ENCODE results near the gene B4GAT1. TPM values are rescaled to one million over a fixed set of nuclear protein-coding genes. Genes with fewer than 3 reads are reported as not detected.

Gene B4GAT1
- total and polyA plus RNA-seq, 2 of the 13 experiments (the other 11 are each of a cell fraction or from before 2014, with no cell fraction given): 40.4 to 109 TPM

DNA sequence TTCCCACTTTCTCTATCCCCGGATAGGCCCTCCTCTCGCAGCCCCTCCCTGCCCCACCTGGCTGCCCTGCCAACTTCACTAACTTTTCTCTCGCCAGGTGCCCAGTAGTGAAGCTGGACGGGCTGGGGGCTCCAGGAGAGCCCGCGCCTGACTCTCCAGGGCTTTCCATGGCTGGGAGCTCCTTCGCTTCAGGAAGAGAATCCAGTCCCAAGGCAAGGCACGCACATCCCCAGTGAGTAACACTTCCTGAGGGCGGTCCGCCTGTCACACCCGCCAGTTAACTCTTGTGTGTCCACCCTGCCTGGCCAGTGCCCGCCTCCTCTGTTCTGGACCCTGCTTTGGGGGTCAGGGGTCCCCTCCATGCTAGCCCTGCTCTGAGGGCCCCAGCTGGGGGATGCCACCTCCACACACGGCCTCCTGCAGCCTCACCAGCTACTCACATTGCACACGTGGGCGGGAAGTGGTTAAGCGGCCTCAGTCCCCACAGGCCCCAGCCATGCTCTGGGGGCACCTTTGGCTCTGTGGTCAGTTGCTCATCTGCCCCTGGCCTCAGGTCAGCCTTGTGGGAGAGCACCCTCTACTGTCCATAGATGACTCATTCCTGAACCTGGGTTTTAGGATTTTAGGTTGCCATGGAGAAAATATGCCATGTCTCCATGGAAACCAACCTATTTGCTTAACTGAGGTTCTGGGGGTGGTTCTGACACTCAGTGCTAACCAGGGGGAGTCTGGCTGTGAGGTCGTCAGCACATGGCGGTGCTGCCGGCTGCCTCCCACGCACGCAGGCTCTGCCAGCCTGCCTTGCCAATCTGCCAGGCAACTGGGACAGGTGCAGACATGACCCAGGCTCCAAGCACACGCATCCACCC lies 11.0 kb downstream of the B4GAT1 start, which contains the start of gene RIN1 (continued):
- TF ChIP-seq ZNF275 (CRISPR knock-in tag; IDR thresholded peaks at IDR 0.05; ENCODE audit: borderline replicate concordance) (no peak), REL (CRISPR knock-in tag; conservative IDR thresholded peaks at IDR 0.05) (no peak), NFIB (CRISPR knock-in tag; IDR thresholded peaks at IDR 0.05; ENCODE audit: borderline replicate concordance) (no peak), ADNP (CRISPR knock-in tag; IDR thresholded peaks at IDR 0.05) (no peak), ATF4 (CRISPR knock-in tag; IDR thresholded peaks at IDR 0.05) (no peak), TBX3 (IDR thresholded peaks at IDR 0.05; ENCODE audit: borderline replicate concordance) (peak; percentile 93), ZBTB33 (CRISPR knock-in tag; IDR thresholded peaks at IDR 0.05) (peak; percentile 41; the same call in 1 of the 2 replicates), ARID2 (CRISPR knock-in tag; IDR thresholded peaks at IDR 0.05; ENCODE audit: borderline replicate concordance) (no peak), ZBTB38 (CRISPR knock-in tag; IDR thresholded peaks at IDR 0.05) (no peak; the same call in 1 of the 2 replicates), FOXJ3 (CRISPR knock-in tag; IDR thresholded peaks at IDR 0.05; ENCODE audit: borderline replicate concordance) (no peak), ZSCAN12 (CRISPR knock-in tag; IDR thresholded peaks at IDR 0.05) (no peak), MTA3 (CRISPR knock-in tag; IDR thresholded peaks at IDR 0.05) (no peak), ZNF460 (CRISPR knock-in tag; IDR thresholded peaks at IDR 0.05; ENCODE audit: borderline replicate concordance) (no peak), JUNB (CRISPR knock-in tag; IDR thresholded peaks at IDR 0.05; ENCODE audit: borderline replicate concordance) (no peak; the same call in 1 of the 2 replicates), GLI4 (CRISPR knock-in tag; IDR thresholded peaks at IDR 0.05; ENCODE audit: borderline replicate concordance) (no peak), SNAI1 (CRISPR knock-in tag; IDR thresholded peaks at IDR 0.05; ENCODE audit: borderline replicate concordance) (no peak), HOXA9 (CRISPR knock-in tag; IDR thresholded peaks at IDR 0.05; ENCODE audit: borderline replicate concordance) (no peak), HNRNPK (IDR thresholded peaks at IDR 0.05; ENCODE audit: low read depth, low read length, poor library complexity, severe bottlenecking) (no peak), FOXC1 (CRISPR knock-in tag; IDR thresholded peaks at IDR 0.05; ENCODE audit: borderline replicate concordance) (0 out of 2 replicates have a peak, but pooled peaks have one; percentile 42), RARG (CRISPR knock-in tag; IDR thresholded peaks at IDR 0.05; ENCODE audit: low read depth) (no peak), JUND (CRISPR knock-in tag; IDR thresholded peaks at IDR 0.05) (0 out of 2 replicates have a peak, but pooled peaks have one; percentile 66), CAMTA2 (CRISPR knock-in tag; IDR thresholded peaks at IDR 0.05; ENCODE audit: borderline replicate concordance) (no peak), RBM39 (IDR thresholded peaks at IDR 0.05; ENCODE audit: low read depth, low read length, poor library complexity, severe bottlenecking) (peak; percentile 95), MAFK (conservative IDR thresholded peaks at IDR 0.05 in 1 of 2, IDR thresholded peaks at IDR 0.05 in 1 of 2; ENCODE audit: low read length in 2 of 2) (no peak), SSRP1 (CRISPR knock-in tag; IDR thresholded peaks at IDR 0.05) (peak; percentile 46; the same call in 1 of the 2 replicates)
